Naive thymus-derived CD4-positive, alpha-beta T cell (primary cell): ENCODE measurements around the gene TUFM. TPM values are rescaled to one million over a fixed set of nuclear protein-coding genes. Genes with fewer than 3 reads are reported as not detected.

Experiments used
- ATAC-seq: fragments of 150-1000 bp; cut with Tn5 transposase; 2 replicates; pipeline ENCODE4 v1.10.0; 2021; ENCODE audit warnings: mild to moderate bottlenecking, moderate library complexity
- CTCF ChIA-PET: fragments of 350-600 bp; sonication (Branson Sonifier 250); formaldehyde crosslinking; loops from one replicate; lab custom pipeline; 2021; ENCODE audit warnings: antibody characterized with exemption; lab: Charles Lee
- POLR2A ChIA-PET: fragments of 350-600 bp; sonication (Branson Sonifier 250); formaldehyde crosslinking; loops from one replicate; lab custom pipeline; 2021; ENCODE audit warnings: antibody characterized with exemption, inconsistent platforms; lab: Charles Lee
- DNase-seq, 9 donors: peaks; one replicate each; pipeline versions ENCODE4 v3.0.0 to v3.0.0-alpha.2; 2020 to 2022; ENCODE audit warnings: mixed read lengths in 1 of 9
- H3K27ac ChIP-seq: one replicate; pipeline ENCODE4 v1.7.0; 2013; ENCODE audit warnings: mild to moderate bottlenecking, low read depth, low read length, moderate library complexity
- H3K27me3 ChIP-seq, 2 donors: one replicate each; pipeline ENCODE4 v1.7.0; 2013; ENCODE audit warnings: low read length in 2 of 2, mild to moderate bottlenecking in 2 of 2, moderate library complexity in 2 of 2; ENCODE audit not compliant: control insufficient read depth in 2 of 2, insufficient read depth in 2 of 2
- H3K36me3 ChIP-seq, 3 experiments: 1 replicate in 2 of 3; 2 replicates in 1 of 3; pipeline ENCODE4 v1.7.0; 2013; ENCODE audit warnings: low read length in 3 of 3, mild to moderate bottlenecking in 3 of 3, moderate library complexity in 1 of 3; ENCODE audit not compliant: insufficient read depth in 3 of 3, control insufficient read depth in 2 of 3
- H3K4me1 ChIP-seq, 2 donors: one replicate each; pipeline ENCODE4 v1.7.0; 2013; ENCODE audit warnings: low read length in 2 of 2, mild to moderate bottlenecking in 2 of 2, moderate library complexity in 1 of 2; ENCODE audit not compliant: control insufficient read depth in 2 of 2, insufficient read depth in 2 of 2
- H3K4me3 ChIP-seq: 2 replicates; pipeline ENCODE4 v1.7.0; 2013; ENCODE audit warnings: mild to moderate bottlenecking, low read length
- H3K9me3 ChIP-seq, 3 experiments: 1 replicate in 2 of 3; 2 replicates in 1 of 3; pipeline ENCODE4 v1.7.0; 2013; ENCODE audit warnings: low read length in 3 of 3; ENCODE audit not compliant: control insufficient read depth in 2 of 3
- H3K27ac Mint-ChIP-seq, 9 donors: one replicate each; pipeline ENCODE4 v1.8.0; 2020 to 2022; ENCODE audit warnings: mixed read lengths in 9 of 9, mild to moderate bottlenecking in 8 of 9, moderate library complexity in 5 of 9, inconsistent platforms in 2 of 9
- H3K27me3 Mint-ChIP-seq, 5 donors: one replicate each; pipeline ENCODE4 v1.8.0; 2021 to 2022; ENCODE audit warnings: mixed read lengths in 5 of 5, mild to moderate bottlenecking in 1 of 5
- H3K36me3 Mint-ChIP-seq, 5 donors: one replicate each; pipeline ENCODE4 v1.8.0; 2020 to 2022; ENCODE audit warnings: mixed read lengths in 5 of 5, mild to moderate bottlenecking in 3 of 5, inconsistent platforms in 1 of 5
- H3K4me1 Mint-ChIP-seq, 7 donors: one replicate each; pipeline ENCODE4 v1.8.0; 2020 to 2022; ENCODE audit warnings: mixed read lengths in 7 of 7, mild to moderate bottlenecking in 3 of 7, inconsistent platforms in 1 of 7
- H3K4me3 Mint-ChIP-seq, 10 donors: one replicate each; pipeline ENCODE4 v1.8.0; 2020 to 2022; ENCODE audit warnings: mild to moderate bottlenecking in 10 of 10, mixed read lengths in 10 of 10, moderate library complexity in 6 of 10, inconsistent platforms in 2 of 10
- H3K9me3 Mint-ChIP-seq, 11 donors: one replicate each; pipeline ENCODE4 v1.8.0; 2020 to 2022; ENCODE audit warnings: mixed read lengths in 11 of 11, mild to moderate bottlenecking in 4 of 11, inconsistent platforms in 1 of 11, moderate library complexity in 1 of 11
- intact Hi-C, 2 donors: fragments of 100-400 bp; cut with micrococcal nuclease; formaldehyde crosslinking; loops; one replicate each; pipeline ENCODE4 v1.15.1; 2023
- polyA plus RNA-seq, 2 donors: library from polyadenylated mRNA; unstranded; fragments of 300-500 nt; fragmentation: Illumina TruSeq; gene quantifications; one replicate each; pipeline ENCODE4 v1.2.3, GENCODE V29; 2021
- total RNA-seq, 6 experiments: library from RNA in 5 of 6; stranded (reverse) in 5 of 6; gene quantifications; 1 replicate in 5 of 6; 2 replicates in 1 of 6; pipeline ENCODE4 v1.2.3 and lab custom pipeline; 2021 to 2026

TUFM gene
- total and polyA plus RNA-seq, 7 experiments from 2014 or later: 89.7 to 140 (median 101) TPM

DNA sequence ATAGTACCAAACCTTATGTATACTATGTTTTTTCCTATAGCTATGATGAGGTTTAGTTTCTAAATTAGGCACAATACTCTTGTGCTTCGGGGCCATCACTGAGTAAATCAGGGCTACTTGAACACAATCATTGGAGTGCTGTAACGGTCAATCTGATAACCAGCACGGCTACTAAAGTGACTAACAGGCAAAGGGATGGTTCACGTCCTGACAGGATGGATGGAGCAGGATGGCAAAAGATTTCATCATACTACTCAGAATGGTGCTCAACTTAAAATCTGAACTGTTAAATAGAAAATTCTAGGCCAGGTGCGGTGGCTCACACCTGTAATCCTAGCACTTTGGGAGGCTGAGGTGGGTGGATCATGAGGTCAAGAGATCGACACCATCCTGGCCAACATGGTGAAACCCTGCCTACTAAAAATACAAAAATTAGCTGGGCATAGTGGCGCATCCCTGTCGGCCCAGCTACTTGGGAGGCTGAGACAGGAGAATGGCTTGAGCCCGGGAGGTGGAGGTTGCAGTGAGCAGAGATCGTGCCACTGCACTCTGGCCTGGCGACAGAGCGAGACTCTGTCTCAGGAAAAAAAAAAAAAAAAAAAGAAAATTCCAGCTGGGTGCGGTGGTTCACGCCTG is 7.0 kb downstream of the TUFM start:
- ATAC-seq: no peak
- POLR2A ChIA-PET: interaction anchor here (1.6 kb wide), 1 partner anchor 12 kb away, joined by 4 read pairs; no protein-coding TSS in a partner anchor
- peaks cover 8 to 28% (median 18%) of the 10 kb centered on the region in 5 donors for H3K36me3 Mint-ChIP-seq
- intact Hi-C loops: no loop called here
- H3K27ac Mint-ChIP-seq: peak overlapping the region in 4 of 9 donors; percentile 8 to 84 (median 60)
- Histone ChIP-seq H3K4me3 (no peak overlapping the region), H3K27ac (no peak overlapping the region), H3K27me3 (no peaks in the 10 kb centered on the region), H3K36me3 (peaks cover 15 to 67% (median 22%) of the 10 kb centered on the region in 3 experiments), H3K4me1 (no peaks in the 10 kb centered on the region), H3K9me3 (no peaks in the 10 kb centered on the region)
- no peak overlapping the region for H3K4me3 Mint-ChIP-seq
- DNase-seq: no peak
- peaks cover 0 to 12% (median 6%) of the 10 kb centered on the region in 7 donors for H3K4me1 Mint-ChIP-seq
- CTCF ChIA-PET: interaction anchor here (0.6 to 1.2 kb wide), 4 partner anchors 12 to 164 kb away, joined by 3 to 5 read pairs (median 3); no protein-coding TSS in a partner anchor
- peaks cover 0 to 2% (median 0%) of the 10 kb centered on the region in 11 donors for H3K9me3 Mint-ChIP-seq
- H3K27me3 Mint-ChIP-seq: no peaks in the 10 kb centered on the region

DNA sequence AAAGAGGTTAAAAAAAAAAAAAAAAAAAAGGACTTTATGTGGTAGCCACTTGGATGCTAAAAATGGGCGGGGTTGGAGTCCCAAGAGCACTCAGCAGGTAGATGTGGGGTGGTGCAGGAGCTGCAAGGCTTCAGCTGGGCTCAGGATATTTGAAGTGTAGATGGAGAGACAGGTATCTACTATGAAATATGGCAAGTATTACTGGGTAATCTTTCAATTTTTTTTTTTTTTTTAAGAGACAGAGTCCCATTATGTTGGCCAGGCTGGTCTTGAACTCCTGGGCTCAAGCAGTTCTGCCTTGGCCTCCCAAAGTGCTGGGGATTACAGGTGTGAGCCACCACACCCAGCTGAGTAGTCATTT is 7.6 kb downstream of the TUFM start:
- intact Hi-C loops: no loop called here

DNA sequence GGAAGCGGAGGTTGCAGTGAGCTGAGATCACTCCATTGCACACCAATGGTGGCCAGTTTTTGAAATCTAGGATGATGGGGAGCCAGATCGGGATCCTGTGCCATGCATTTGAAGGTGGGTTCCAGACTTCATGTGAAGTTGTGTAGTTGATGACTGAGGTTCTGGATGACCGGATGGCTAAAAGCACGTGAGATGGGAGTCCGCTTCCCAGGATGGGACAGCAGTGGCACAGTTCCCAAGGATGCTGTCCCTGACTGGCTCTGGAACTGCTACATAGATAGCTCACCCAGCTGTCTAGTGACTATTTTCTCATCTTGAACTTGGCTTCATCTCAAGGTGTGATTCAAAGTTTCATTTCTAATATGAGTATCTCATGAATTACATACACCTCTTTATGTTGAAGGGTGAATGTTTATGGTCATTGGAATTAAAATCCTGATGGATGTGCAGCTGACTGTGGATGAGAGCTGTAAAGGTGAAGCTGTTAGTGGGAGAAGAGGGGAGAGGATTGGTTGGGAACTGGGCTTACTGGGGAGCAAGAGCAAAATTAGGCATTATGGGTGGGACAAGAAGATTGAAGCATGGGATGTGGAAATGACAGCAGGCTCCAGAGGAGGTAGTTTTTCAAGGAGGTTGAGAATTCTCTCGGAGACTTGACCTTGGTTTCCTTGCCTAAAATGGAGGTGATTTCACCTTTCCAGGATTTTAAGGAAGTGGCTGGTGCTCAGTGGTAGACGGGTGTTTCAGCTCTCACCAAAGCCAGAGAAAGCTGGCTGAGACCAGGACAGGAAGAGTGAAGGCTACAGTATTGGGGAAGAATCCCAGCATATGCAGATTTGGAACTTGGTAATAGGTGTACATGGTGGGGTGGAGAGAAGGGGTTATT is 8.2 kb downstream of the TUFM start:
- intact Hi-C loops: no loop called here
- H3K27ac ChIP-seq: no peak overlapping the region

More for the DNA sequence above, 7.6 kb downstream of the TUFM start:
- H3K9me3 Mint-ChIP-seq: peaks cover 0 to 2% (median 0%) of the 10 kb centered on the region in 11 donors
- no peaks in the 10 kb centered on the region for H3K9me3 ChIP-seq
- H3K4me1 Mint-ChIP-seq: peaks cover 0 to 12% (median 6%) of the 10 kb centered on the region in 7 donors
- peak overlapping the region in 8 of 9 donors; percentile 8 to 68 (median 38) for H3K27ac Mint-ChIP-seq
- H3K27ac ChIP-seq: no peak overlapping the region
- H3K4me1 ChIP-seq: no peaks in the 10 kb centered on the region
- no peak overlapping the region for H3K4me3 Mint-ChIP-seq
- peaks cover 11 to 32% (median 21%) of the 10 kb centered on the region in 5 donors for H3K36me3 Mint-ChIP-seq
- no peak for ATAC-seq
- H3K4me3 ChIP-seq: no peak overlapping the region
- peaks cover 20 to 67% (median 21%) of the 10 kb centered on the region in 3 experiments for H3K36me3 ChIP-seq
- POLR2A ChIA-PET: interaction anchor here (0.9 to 1.6 kb wide), 2 partner anchors 11 to 105 kb away, joined by 4 to 5 read pairs; no protein-coding TSS in a partner anchor
- CTCF ChIA-PET: interaction anchor here (0.6 to 1.2 kb wide), 3 partner anchors 11 to 107 kb away, joined by 3 to 6 read pairs (median 3); no protein-coding TSS in a partner anchor
- peak in 1 of 9 donors; percentile 3 for DNase-seq
- no peaks in the 10 kb centered on the region for H3K27me3 ChIP-seq
- no peaks in the 10 kb centered on the region for H3K27me3 Mint-ChIP-seq

DNA sequence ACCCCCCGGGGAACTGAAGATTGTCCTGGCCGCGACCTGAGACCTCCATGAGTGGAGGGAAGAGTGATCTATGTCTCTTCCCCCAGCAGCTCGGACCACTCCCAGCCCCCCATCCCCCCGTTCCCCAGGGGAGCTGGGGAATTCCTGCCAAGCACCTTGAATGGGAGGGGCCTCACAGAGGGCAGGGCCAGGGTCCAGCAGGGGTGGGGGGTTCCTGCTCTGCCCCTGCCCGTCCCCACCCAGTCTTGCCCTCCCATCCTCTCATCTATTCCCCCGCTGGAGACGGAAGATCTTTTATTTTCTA is 9.4 kb downstream of the TUFM start:
- peaks cover 0 to 2% (median 0%) of the 10 kb centered on the region in 11 donors for H3K9me3 Mint-ChIP-seq
- Histone ChIP-seq H3K27ac (no peak overlapping the region), H3K9me3 (no peaks in the 10 kb centered on the region), H3K4me1 (no peaks in the 10 kb centered on the region), H3K36me3 (peaks cover 26 to 67% (median 39%) of the 10 kb centered on the region in 3 experiments), H3K27me3 (no peaks in the 10 kb centered on the region), H3K4me3 (no peak overlapping the region)
- POLR2A ChIA-PET: interaction anchor here (0.7 kb wide), 1 partner anchor 216 kb away, joined by 3 read pairs; no protein-coding TSS in a partner anchor
- H3K4me3 Mint-ChIP-seq: no peak overlapping the region
- H3K27me3 Mint-ChIP-seq: no peaks in the 10 kb centered on the region
- H3K27ac Mint-ChIP-seq: no peak overlapping the region
- no peak for ATAC-seq
- H3K4me1 Mint-ChIP-seq: peaks cover 0 to 16% (median 11%) of the 10 kb centered on the region in 7 donors
- no peak for DNase-seq
- intact Hi-C loops: no loop called here
- CTCF ChIA-PET: no interaction called here
- H3K36me3 Mint-ChIP-seq: peaks cover 24 to 44% (median 28%) of the 10 kb centered on the region in 5 donors

More for the DNA sequence above, 8.2 kb downstream of the TUFM start:
- Histone ChIP-seq H3K36me3 (peaks cover 24 to 67% (median 27%) of the 10 kb centered on the region in 3 experiments), H3K4me3 (no peak overlapping the region), H3K9me3 (no peaks in the 10 kb centered on the region), H3K4me1 (no peaks in the 10 kb centered on the region), H3K27me3 (no peaks in the 10 kb centered on the region)
- H3K4me1 Mint-ChIP-seq: peaks cover 0 to 11% (median 7%) of the 10 kb centered on the region in 7 donors
- H3K4me3 Mint-ChIP-seq: no peak overlapping the region
- no peaks in the 10 kb centered on the region for H3K27me3 Mint-ChIP-seq
- ChIA-PET CTCF (interaction anchor here (0.6 to 1.2 kb wide), 4 partner anchors 11 to 107 kb away, joined by 3 to 6 read pairs (median 3); partner anchors contain the start of gene SH2B1), POLR2A (interaction anchor here (0.7 to 1.6 kb wide), 3 partner anchors 10 to 217 kb away, joined by 3 to 5 read pairs (median 4); no protein-coding TSS in a partner anchor)
- peaks cover 16 to 35% (median 25%) of the 10 kb centered on the region in 5 donors for H3K36me3 Mint-ChIP-seq
- ATAC-seq (no peak), DNase-seq (no peak)
- H3K27ac Mint-ChIP-seq: peak overlapping the region in 8 of 9 donors; percentile 12 to 68 (median 50)
- H3K9me3 Mint-ChIP-seq: peaks cover 0 to 2% (median 0%) of the 10 kb centered on the region in 11 donors

DNA sequence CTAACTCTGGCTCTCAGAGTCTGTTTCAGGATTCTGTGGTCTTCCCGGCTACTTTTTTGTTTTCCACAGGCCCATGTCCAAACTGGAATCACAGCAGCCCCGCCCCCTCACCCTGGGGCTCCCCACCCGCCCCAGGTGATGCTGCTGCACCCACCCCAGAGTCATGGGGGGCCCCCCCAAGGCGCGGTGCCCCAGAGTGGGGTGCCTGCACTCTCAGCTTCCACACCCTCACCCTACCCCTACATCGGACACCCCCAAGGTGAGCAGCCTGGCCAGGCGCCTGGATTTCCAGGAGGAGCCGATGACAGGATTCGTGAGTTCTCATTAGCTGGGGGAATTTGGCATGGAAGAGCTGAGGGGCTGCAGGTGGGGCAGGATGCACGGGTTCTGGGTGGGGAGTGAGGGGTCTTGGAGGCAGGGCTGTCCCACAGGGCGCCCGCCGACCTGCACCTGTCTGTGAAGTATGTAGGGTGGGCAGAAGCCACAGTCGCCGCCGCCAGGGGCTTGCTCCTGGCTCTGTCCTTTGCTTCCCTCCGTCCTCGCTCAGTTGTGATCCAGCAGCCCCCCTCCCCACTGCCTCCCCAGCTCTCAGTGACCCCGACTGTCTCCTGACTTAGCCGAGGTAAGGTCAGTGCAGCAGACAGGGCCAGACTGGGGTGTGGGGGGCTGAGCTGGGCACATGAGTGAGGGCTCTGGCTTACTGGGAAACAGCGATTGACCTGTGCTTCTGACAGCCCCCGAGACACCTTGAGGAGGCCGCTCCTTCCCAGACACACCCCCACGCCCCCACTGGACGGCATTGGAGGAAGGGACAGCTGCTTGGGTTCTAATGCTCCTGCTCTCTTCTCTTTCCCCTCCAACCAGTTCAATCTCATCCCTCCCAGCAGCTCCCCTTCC is 10.0 kb downstream of the TUFM start:
- Mint-ChIP-seq H3K36me3 (peaks cover 24 to 46% (median 28%) of the 10 kb centered on the region in 5 donors), H3K27me3 (no peaks in the 10 kb centered on the region), H3K27ac (peak overlapping the region in 1 of 9 donors; percentile 5), H3K4me1 (peaks cover 0 to 16% (median 11%) of the 10 kb centered on the region in 7 donors), H3K9me3 (peaks cover 0 to 2% (median 0%) of the 10 kb centered on the region in 11 donors), H3K4me3 (no peak overlapping the region)
- DNase-seq: no peak
- Histone ChIP-seq H3K27me3 (no peaks in the 10 kb centered on the region), H3K4me1 (no peaks in the 10 kb centered on the region), H3K36me3 (peaks cover 29 to 72% (median 40%) of the 10 kb centered on the region in 3 experiments), H3K4me3 (no peak overlapping the region), H3K27ac (no peak overlapping the region), H3K9me3 (no peaks in the 10 kb centered on the region)
- no peak for ATAC-seq
- POLR2A ChIA-PET: interaction anchor here (0.7 to 1.6 kb wide), 2 partner anchors 9 to 11 kb away, joined by 3 read pairs; no protein-coding TSS in a partner anchor
- CTCF ChIA-PET: interaction anchor here (1.2 kb wide), 1 partner anchor 111 kb away, joined by 4 read pairs; no protein-coding TSS in a partner anchor
- intact Hi-C loops: no loop called here
